Uterus (tissue), 4 donors: ENCODE measurements around the gene MEIS1. TPM values are rescaled to one million over a fixed set of nuclear protein-coding genes. Genes with fewer than 3 reads are reported as not detected.
A peak's percentile ranks its signal among the peaks of the same experiment; 100 is the strongest.

Experiments
- DNase-seq, 2 donors: peaks; one replicate each; pipeline ENCODE4 v3.0.0-alpha.2; 2019 to 2020
- H3K27ac ChIP-seq, 2 donors: fragments of 200-600 bp; sonication (generic); 1 replicate in 1 of 2; 2 replicates in 1 of 2; pipeline ENCODE4 v1.5.1; 2016 to 2018
- H3K27me3 ChIP-seq, 2 donors: fragments of 200-600 bp; sonication (generic); one replicate each; pipeline ENCODE4 v1.5.1; 2018 to 2019; ENCODE audit warnings: control low read depth in 1 of 2
- H3K36me3 ChIP-seq, 2 donors: fragments of 200-600 bp; sonication (generic); one replicate each; pipeline ENCODE4 v1.5.1; 2019; ENCODE audit warnings: control low read depth in 1 of 2
- H3K4me1 ChIP-seq, 2 donors: fragments of 200-600 bp; sonication (generic); one replicate each; pipeline ENCODE4 v1.5.1; 2018 to 2019; ENCODE audit warnings: control low read depth in 1 of 2
- H3K4me3 ChIP-seq, 2 donors: fragments of 200-600 bp; sonication (generic); 1 replicate in 1 of 2; 2 replicates in 1 of 2; pipeline ENCODE4 v1.5.1; 2018 to 2019; ENCODE audit warnings: mild to moderate bottlenecking in 1 of 2
- H3K9me3 ChIP-seq, 2 donors: fragments of 200-600 bp; sonication (generic); one replicate each; pipeline ENCODE4 v1.5.1; 2019; ENCODE audit warnings: control low read depth in 1 of 2
- POLR2A ChIP-seq, 2 donors: fragments of 450-650 bp; IDR thresholded peaks; one replicate each; pipeline ENCODE4 v1.6.1; 2016; ENCODE audit warnings: antibody characterized with exemption in 2 of 2, mild to moderate bottlenecking in 1 of 2, moderate library complexity in 1 of 2
- intact Hi-C: fragments of 100-400 bp; cut with DNase I; formaldehyde crosslinking; loops from one replicate; pipeline ENCODE4 v1.15.1; 2023; ENCODE audit warnings: low total_unique reads
- total RNA-seq, 4 donors: library from RNA; depleted of rRNA in 3 of 4; stranded (reverse); fragments of >200 nt in 3 of 4; gene quantifications; one replicate each; pipeline versions ENCODE4 v1.1.0 to v1.2.4, GENCODE V29; 2014 to 2023
- TF ChIP-seq, protein P1 (sequence below), 4 experiments: fragments of 200-600 bp in 2 of 4; fragments of 450-650 bp in 2 of 4; sonication (generic) in 2 of 4; IDR thresholded peaks; one replicate each; pipeline ENCODE4 v1.5.1; 2016 to 2019; ENCODE audit warnings: antibody characterized with exemption in 4 of 4, mild to moderate bottlenecking in 2 of 4, moderate library complexity in 1 of 4
- donor health status: DM: yes; HTN: yes; CAD: no.

Gene MEIS1
- total RNA-seq, 4 donors from 2014 or later = 110 to 418 (median 233) TPM

DNA sequence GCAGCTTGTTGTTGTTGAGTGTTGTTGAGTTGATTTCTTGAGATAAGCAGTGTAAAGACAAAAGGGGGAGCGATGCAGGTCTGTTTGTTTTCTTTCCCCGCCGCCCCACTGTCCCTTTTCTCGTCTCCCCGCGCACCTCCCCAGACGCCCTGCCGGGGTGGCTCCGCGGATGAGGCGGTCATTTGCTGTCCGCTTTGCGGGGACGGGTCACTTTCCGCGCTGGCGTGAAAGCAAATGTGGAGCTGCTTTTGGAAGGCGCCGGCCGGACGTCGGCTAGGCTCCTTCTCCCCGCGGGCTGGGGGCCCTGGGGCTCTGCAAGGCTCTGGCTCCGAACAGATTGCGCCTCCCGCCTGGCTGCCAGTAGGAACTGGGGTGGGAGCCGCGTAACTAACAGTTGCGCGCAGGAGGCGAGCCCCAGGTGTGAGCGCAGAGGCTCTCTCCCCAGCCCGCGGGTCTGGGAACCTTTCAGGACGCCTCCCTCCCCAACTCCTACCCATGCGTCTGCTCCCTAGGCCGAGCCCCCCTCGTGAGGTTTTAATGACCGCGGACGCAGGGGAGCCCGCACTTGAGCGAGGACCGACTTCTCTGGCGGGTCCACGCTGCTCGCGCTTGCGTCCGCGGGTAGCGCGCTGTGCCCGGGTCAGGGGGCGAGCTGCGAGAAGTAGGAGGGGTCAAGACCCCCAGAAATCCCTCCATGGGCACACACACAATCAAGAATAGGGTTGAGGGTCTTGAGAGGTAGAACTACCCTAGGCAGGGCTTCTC, 146.6 kb downstream of the MEIS1 start:
- peak overlapping the region; percentile 34 to 40 for H3K4me3 ChIP-seq
- peak overlapping the region; percentile 94 to 99 for H3K27ac ChIP-seq
- TF ChIP-seq POLR2A (IDR thresholded peaks at IDR 0.05) = peak in 1 of 2 donors; percentile 54
- TF ChIP-seq, protein P1, sequence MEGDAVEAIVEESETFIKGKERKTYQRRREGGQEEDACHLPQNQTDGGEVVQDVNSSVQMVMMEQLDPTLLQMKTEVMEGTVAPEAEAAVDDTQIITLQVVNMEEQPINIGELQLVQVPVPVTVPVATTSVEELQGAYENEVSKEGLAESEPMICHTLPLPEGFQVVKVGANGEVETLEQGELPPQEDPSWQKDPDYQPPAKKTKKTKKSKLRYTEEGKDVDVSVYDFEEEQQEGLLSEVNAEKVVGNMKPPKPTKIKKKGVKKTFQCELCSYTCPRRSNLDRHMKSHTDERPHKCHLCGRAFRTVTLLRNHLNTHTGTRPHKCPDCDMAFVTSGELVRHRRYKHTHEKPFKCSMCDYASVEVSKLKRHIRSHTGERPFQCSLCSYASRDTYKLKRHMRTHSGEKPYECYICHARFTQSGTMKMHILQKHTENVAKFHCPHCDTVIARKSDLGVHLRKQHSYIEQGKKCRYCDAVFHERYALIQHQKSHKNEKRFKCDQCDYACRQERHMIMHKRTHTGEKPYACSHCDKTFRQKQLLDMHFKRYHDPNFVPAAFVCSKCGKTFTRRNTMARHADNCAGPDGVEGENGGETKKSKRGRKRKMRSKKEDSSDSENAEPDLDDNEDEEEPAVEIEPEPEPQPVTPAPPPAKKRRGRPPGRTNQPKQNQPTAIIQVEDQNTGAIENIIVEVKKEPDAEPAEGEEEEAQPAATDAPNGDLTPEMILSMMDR (IDR thresholded peaks at IDR 0.05) = no peak
- H3K36me3 ChIP-seq = no peaks in the 10 kb centered on the region
- intact Hi-C loops = no loop called here
- no peaks in the 10 kb centered on the region for H3K9me3 ChIP-seq
- H3K27me3 ChIP-seq = no peaks in the 10 kb centered on the region
- peak; percentile 75 to 77 for DNase-seq
- no peaks in the 10 kb centered on the region for H3K4me1 ChIP-seq

DNA sequence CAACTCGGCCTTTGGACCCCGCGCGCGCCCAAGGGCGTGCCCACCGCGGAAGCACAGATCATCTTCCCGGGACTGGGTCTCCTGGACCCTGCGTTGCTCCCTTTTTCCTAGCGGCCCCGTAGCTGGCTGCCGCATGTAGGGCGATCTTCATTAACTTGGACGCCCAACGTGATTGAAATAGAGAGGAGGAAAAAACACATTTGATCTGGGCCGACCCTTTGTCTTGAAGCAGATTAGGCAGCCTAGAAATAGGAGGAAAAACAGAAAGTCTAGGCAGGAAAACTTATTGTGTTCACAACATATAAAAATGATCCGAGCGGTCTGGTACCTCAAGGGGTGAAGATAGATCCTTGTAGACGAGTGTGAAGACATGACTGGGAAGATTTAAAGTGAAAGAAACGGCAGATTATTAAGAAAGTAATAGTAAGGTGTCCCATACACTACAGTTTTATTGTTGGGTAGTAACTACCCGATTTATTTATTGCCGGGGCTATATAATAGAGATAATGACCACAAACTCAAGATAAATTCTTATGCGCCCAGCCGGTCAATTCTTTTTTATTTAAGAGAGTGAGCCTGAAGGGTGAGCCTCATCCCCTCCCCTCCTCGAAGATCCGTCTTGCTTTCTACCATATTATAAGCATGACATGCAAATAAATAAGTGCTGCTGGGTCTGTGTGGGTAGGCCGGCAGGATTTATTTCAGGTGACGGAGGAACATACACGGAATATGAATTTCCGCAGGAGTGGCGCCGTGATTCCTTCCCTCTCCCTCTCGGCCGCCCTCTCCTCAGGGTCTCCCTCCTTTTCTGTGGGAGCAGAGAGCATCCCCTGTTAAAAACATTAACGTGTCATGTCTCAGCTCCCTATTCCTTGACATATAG, 147.4 kb downstream of the MEIS1 start:
- no peaks in the 10 kb centered on the region for H3K27me3 ChIP-seq
- peak overlapping the region; percentile 94 to 99 for H3K27ac ChIP-seq
- H3K9me3 ChIP-seq = no peaks in the 10 kb centered on the region
- intact Hi-C loops = no loop called here
- TF ChIP-seq, protein P1 (IDR thresholded peaks at IDR 0.05) = no peak
- TF ChIP-seq POLR2A (IDR thresholded peaks at IDR 0.05) = no peak
- no peaks in the 10 kb centered on the region for H3K36me3 ChIP-seq
- no peaks in the 10 kb centered on the region for H3K4me1 ChIP-seq
- peak in 1 of 2 donors; percentile 48 for DNase-seq
- peak overlapping the region; percentile 34 to 40 for H3K4me3 ChIP-seq

DNA sequence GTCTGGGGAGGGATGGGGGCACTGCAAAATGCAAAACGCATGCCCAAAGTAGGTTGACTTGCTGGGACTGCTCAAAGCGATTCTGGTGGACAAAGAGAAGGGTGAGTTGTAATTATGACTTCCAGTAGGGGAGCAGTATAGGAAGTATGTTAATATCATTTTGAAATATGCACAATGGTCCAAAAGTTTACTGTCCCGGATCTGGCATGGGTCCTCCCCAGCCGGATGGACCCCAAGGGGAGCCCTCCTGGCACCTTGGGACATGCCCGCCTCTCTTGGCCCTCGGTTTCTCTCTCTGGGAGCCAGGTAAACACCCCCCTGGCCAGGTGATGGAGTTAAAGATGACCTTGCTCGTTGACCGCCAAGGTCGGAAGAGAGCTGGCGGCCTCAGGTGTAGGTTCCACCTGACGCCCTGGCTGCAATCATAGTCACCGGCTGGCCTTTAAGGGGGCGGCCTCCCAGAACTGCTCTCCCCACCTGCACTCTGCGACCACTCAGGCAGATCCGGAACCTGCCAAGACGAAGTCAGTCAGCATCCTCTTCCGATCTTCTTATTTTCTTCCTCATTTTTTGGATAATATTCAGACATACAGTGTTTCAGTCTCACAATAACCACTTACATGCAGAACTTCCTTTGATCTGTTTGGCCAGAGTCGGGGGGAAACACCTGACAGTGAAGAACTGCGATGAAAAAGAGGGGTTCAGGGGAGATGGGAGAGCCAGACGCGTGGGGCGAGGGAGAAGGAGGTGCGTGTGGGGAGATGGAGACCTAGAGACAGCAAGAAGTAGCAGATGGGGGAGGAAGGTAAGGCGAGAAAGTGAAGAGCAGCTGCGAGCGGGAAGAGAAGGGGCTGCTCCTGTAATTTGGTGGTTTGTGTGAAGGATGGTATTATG, 148.3 kb downstream of the MEIS1 start:
- no peaks in the 10 kb centered on the region for H3K27me3 ChIP-seq
- H3K4me1 ChIP-seq = no peaks in the 10 kb centered on the region
- H3K36me3 ChIP-seq = no peaks in the 10 kb centered on the region
- peak overlapping the region; percentile 94 to 99 for H3K27ac ChIP-seq
- no peaks in the 10 kb centered on the region for H3K9me3 ChIP-seq
- TF ChIP-seq, protein P1 (IDR thresholded peaks at IDR 0.05) = peak in 1 of 4 experiments; percentile 5
- TF ChIP-seq POLR2A (IDR thresholded peaks at IDR 0.05) = no peak
- intact Hi-C loops = no loop called here
- DNase-seq = peak; percentile 35 to 44
- peak overlapping the region; percentile 34 to 40 for H3K4me3 ChIP-seq

DNA sequence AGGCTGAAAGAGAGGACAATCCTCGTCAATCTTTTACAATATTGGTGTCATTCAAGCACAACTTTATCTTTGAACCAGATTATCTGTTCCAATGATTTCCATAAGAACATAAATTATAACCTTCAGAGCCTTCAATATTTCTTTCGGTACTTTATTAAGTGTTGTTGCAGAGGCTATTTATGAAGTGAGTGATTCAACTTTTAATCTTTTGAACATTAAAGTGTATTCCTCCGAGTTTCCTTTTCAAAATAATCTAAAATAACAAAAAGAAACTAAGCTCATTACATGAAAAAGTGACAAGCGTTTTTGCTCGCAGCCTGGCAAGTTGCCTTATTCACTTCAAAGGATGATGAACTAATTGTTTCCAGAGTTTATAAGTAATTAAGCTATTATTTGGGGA, 149.0 kb downstream of the MEIS1 start:
- peak overlapping the region; percentile 34 to 40 for H3K4me3 ChIP-seq
- TF ChIP-seq, protein P1 (IDR thresholded peaks at IDR 0.05) = no peak
- H3K4me1 ChIP-seq = no peaks in the 10 kb centered on the region

More for the DNA sequence above, 149.0 kb downstream of the MEIS1 start:
- Histone ChIP-seq H3K36me3 (no peaks in the 10 kb centered on the region), H3K9me3 (no peaks in the 10 kb centered on the region), H3K27ac (peak overlapping the region; percentile 94 to 99), H3K27me3 (no peaks in the 10 kb centered on the region)
- intact Hi-C loops = no loop called here
- DNase-seq = peak in 1 of 2 donors; percentile 43
